Diencephalon (tissue), 1 donor: Measurements from ENCODE around the gene PPP4R4. TPM values are rescaled to one million over a fixed set of nuclear protein-coding genes. Genes with fewer than 3 reads are reported as not detected.

ENCODE experiments used
- total RNA-seq: library from RNA; depleted of rRNA; stranded (reverse); fragments of >200 nt; gene quantifications from one replicate; pipeline ENCODE4 v1.2.3, GENCODE V29; 2014

The PPP4R4 gene
- total RNA-seq = 11.8 TPM

GRCh38 chr14:94173885-94174603 is at the start of gene PPP4R4:
PPP4R4 (plus strand) TSS chr14:94174322; CDS start chr14:94174466, 144 bp downstream.

GRCh38 chr14:94129111-94129757 is 44.9 kb upstream of the PPP4R4 start, which contains the start of gene IFI27L2:
IFI27L2 (minus strand) TSS chr14:94129604; CDS start chr14:94129564, 40 bp downstream.

GRCh38 chr14:94292872-94293577 is 118.9 kb downstream of the PPP4R4 start, which contains the start of gene SERPINA10:
SERPINA10 (minus strand) TSS chr14:94293268; CDS start chr14:94290593, 2,675 bp downstream.

GRCh38 chr14:94322648-94323570 is 148.8 kb downstream of the PPP4R4 start, which contains the start of gene SERPINA6:
SERPINA6 (minus strand) TSS chr14:94323336; CDS start chr14:94314648, 8,688 bp downstream.

Other genes with a start within 250 kb of the PPP4R4 start
- gene FAM181A, start 247.0 kb upstream of the PPP4R4 start, total RNA-seq = 6.7 TPM
- gene ASB2, start 197.8 kb upstream of the PPP4R4 start, total RNA-seq = 1.4 TPM
- gene CCDC197, start 177.0 kb upstream of the PPP4R4 start, total RNA-seq = not detected
- gene OTUB2, start 148.0 kb upstream of the PPP4R4 start, total RNA-seq = 11.3 TPM
- 122 TPM for gene DDX24, start 93.1 kb upstream of the PPP4R4 start, total RNA-seq
- 15.7 TPM for gene IFI27L1, start 93.0 kb upstream of the PPP4R4 start, total RNA-seq
- 24.2 TPM for gene IFI27, start 63.6 kb upstream of the PPP4R4 start, total RNA-seq
- 33.9 TPM for gene IFI27L2, start 44.7 kb upstream of the PPP4R4 start, total RNA-seq
- not detected for gene SERPINA10, start 118.9 kb downstream of the PPP4R4 start, total RNA-seq
- gene SERPINA6, start 149.0 kb downstream of the PPP4R4 start, total RNA-seq = not detected
- gene SERPINA2, start 192.4 kb downstream of the PPP4R4 start, total RNA-seq = not detected
- gene SERPINA1, start 214.3 kb downstream of the PPP4R4 start, total RNA-seq = 3.2 TPM